PC-3 (cell line): ENCODE measurements around the gene ELL2. TPM values are rescaled to one million over a fixed set of nuclear protein-coding genes. Genes with fewer than 3 reads are reported as not detected.

Experiments used
- ATAC-seq: fragments of 200-7000 bp; cut with Tn5 transposase; 2 replicates; pipeline ENCODE4 v1.9.1; 2020; ENCODE audit warnings: mild to moderate bottlenecking, moderate library complexity
- BruUV-seq: library from RNA; stranded (reverse); fragments of 400-500 nt; replicated peaks from 2 replicates; lab custom pipeline; 2021; lab: Mats Ljungman, UMichigan
- CTCF ChIA-PET: fragments of 300-600 bp; sonication (Branson Sonifier 250); formaldehyde crosslinking; loops from one replicate; lab custom pipeline; 2022; ENCODE audit warnings: antibody characterized with exemption; lab: Charles Lee
- POLR2A ChIA-PET: fragments of 300-600 bp; sonication (Branson Sonifier 250); formaldehyde crosslinking; loops from one replicate; lab custom pipeline; 2022; ENCODE audit warnings: antibody characterized with exemption; ENCODE audit not compliant: unreplicated experiment; lab: Charles Lee
- DNase-seq: peaks from one replicate; pipeline ENCODE4 v3.0.0-alpha.2; 2015
- H2AFZ ChIP-seq: fragments of 300-600 bp; sonication (generic); 2 replicates; pipeline ENCODE4 v1.6.0; 2016; ENCODE audit warnings: antibody characterized with exemption, low read length
- H3F3A ChIP-seq: fragments of 300-600 bp; sonication (generic); one replicate; pipeline ENCODE4 v1.6.0; 2017; ENCODE audit warnings: antibody characterized with exemption, low read length, control low read depth, mild to moderate bottlenecking; ENCODE audit not compliant: unreplicated experiment
- H3K27ac ChIP-seq: fragments of 300-600 bp; sonication (generic); 2 replicates; pipeline ENCODE4 v1.5.1; 2016; ENCODE audit warnings: mild to moderate bottlenecking, low read length
- H3K27me3 ChIP-seq: fragments of 300-600 bp; sonication (generic); 2 replicates; pipeline ENCODE4 v1.6.1; 2016; ENCODE audit warnings: low read length, mixed read lengths
- H3K36me3 ChIP-seq: fragments of 300-600 bp; sonication (generic); 2 replicates; pipeline ENCODE4 v1.6.1; 2016; ENCODE audit warnings: low read depth, mixed run types, low read length, mixed read lengths
- H3K4me1 ChIP-seq: fragments of 300-600 bp; sonication (generic); 2 replicates; pipeline ENCODE4 v1.5.1; 2016; ENCODE audit warnings: low read length; ENCODE audit not compliant: insufficient read depth
- H3K4me2 ChIP-seq: fragments of 300-600 bp; sonication (generic); 2 replicates; pipeline ENCODE4 v1.6.0; 2016; ENCODE audit warnings: low read length
- H3K4me3 ChIP-seq: fragments of 300-600 bp; sonication (generic); 2 replicates; pipeline ENCODE4 v1.5.1; 2016; ENCODE audit warnings: mild to moderate bottlenecking, low read length, mixed read lengths
- H3K79me2 ChIP-seq: fragments of 300-600 bp; sonication (generic); 2 replicates; pipeline ENCODE4 v1.6.1; 2017; ENCODE audit warnings: low read length, mixed read lengths
- H3K9ac ChIP-seq: fragments of 300-600 bp; sonication (generic); 2 replicates; pipeline ENCODE4 v1.6.0; 2016; ENCODE audit warnings: mild to moderate bottlenecking, low read length
- H3K9me2 ChIP-seq: fragments of 300-600 bp; sonication (generic); replicated peaks from 2 replicates; pipeline ENCODE4 v1.6.1; 2016; ENCODE audit warnings: mixed run types, low read length, mixed read lengths
- H3K9me3 ChIP-seq: fragments of 300-600 bp; sonication (generic); 2 replicates; pipeline ENCODE4 v1.6.1; 2016; ENCODE audit warnings: low read length, mixed read lengths
- H4K20me1 ChIP-seq: fragments of 300-600 bp; sonication (generic); 2 replicates; pipeline ENCODE4 v1.6.1; 2016; ENCODE audit warnings: low read length, mixed read lengths
- CTCF ChIP-seq: fragments of 300-600 bp; sonication (generic); conservative IDR thresholded peaks from 2 replicates; pipeline ENCODE4 v1.5.1; 2017; ENCODE audit warnings: antibody characterized with exemption, low read depth, mild to moderate bottlenecking, low read length
- EZH2 ChIP-seq: fragments of 300-600 bp; sonication (generic); IDR thresholded peaks from one replicate; pipeline ENCODE4 v1.6.1; 2017; ENCODE audit warnings: antibody characterized with exemption, mild to moderate bottlenecking, low read length; ENCODE audit not compliant: unreplicated experiment
- EZH2phosphoT487 ChIP-seq: fragments of 300-600 bp; sonication (generic); IDR thresholded peaks from 2 replicates; pipeline ENCODE4 v1.6.1; 2018; ENCODE audit warnings: mild to moderate bottlenecking, antibody characterized with exemption, low read length, borderline replicate concordance
- intact Hi-C: fragments of 100-400 bp; cut with micrococcal nuclease; formaldehyde crosslinking; loops from 2 replicates; pipeline ENCODE4 v1.9.0; 2023
- total RNA-seq: library from RNA; depleted of rRNA; stranded (reverse); fragments of >200 nt; gene quantifications from 2 replicates; pipeline ENCODE4 v1.2.3, GENCODE V29; 2014

ELL2 gene
- total RNA-seq, 1 experiment from 2014 or later: 72.2 TPM

GRCh38 chr5:95932941-95933340 is 28.7 kb downstream of the ELL2 start:
- Histone ChIP-seq H3K4me1 (0 out of 2 replicates have a peak, but pooled peaks cover 5% of the 10 kb centered on the region), H3K9me3 (no peaks in the 10 kb centered on the region), H3K27me3 (no peaks in the 10 kb centered on the region), H3K9me2 (no peaks in the 10 kb centered on the region), H2AFZ (no peak overlapping the region), H4K20me1 (0 out of 2 replicates have a peak, but pooled peaks cover 5% of the 10 kb centered on the region), H3K79me2 (peaks cover 87% of the 10 kb centered on the region), H3K9ac (no peak overlapping the region), H3K36me3 (peaks cover 20% of the 10 kb centered on the region; the same call in 1 of the 2 replicates), H3F3A (no peaks in the 10 kb centered on the region), H3K4me3 (no peak overlapping the region), H3K27ac (no peak overlapping the region), H3K4me2 (no peak overlapping the region)
- BruUV-seq: no TSS peak
- CTCF ChIA-PET: no interaction called here
- TF ChIP-seq CTCF (no peak), EZH2 (no peak), EZH2phosphoT487 (no peak)
- intact Hi-C loops: no loop called here
- ATAC-seq: no peak
- POLR2A ChIA-PET: no interaction called here
- no peak for DNase-seq

GRCh38 chr5:95931079-95931833 is 30.4 kb downstream of the ELL2 start:
- DNase-seq (peak; percentile 15), ATAC-seq (no peak)
- H2AFZ ChIP-seq: no peak overlapping the region
- H3K9me2 ChIP-seq: no peaks in the 10 kb centered on the region
- no peak overlapping the region for H3K27ac ChIP-seq
- no peak overlapping the region for H3K4me2 ChIP-seq
- peaks cover 22% of the 10 kb centered on the region for H3K36me3 ChIP-seq
- BruUV-seq: no TSS peak
- TF ChIP-seq EZH2phosphoT487 (no peak), EZH2 (no peak), CTCF (no peak)
- no peaks in the 10 kb centered on the region for H3F3A ChIP-seq
- intact Hi-C loops: no loop called here
- H3K4me3 ChIP-seq: no peak overlapping the region
- ChIA-PET CTCF (no interaction called here), POLR2A (no interaction called here)
- 0 out of 2 replicates have a peak, but pooled peaks cover 5% of the 10 kb centered on the region for H3K4me1 ChIP-seq
- H3K9ac ChIP-seq: no peak overlapping the region
- H4K20me1 ChIP-seq: peaks cover 9% of the 10 kb centered on the region; the same call in 1 of the 2 replicates
- peaks cover 84% of the 10 kb centered on the region for H3K79me2 ChIP-seq
- no peaks in the 10 kb centered on the region for H3K27me3 ChIP-seq
- no peaks in the 10 kb centered on the region for H3K9me3 ChIP-seq
